Spleen (tissue), 7 donors: ENCODE data around the gene CMSS1.

Source experiments
- CTCF ChIP-seq, 11 experiments: fragments of 200-600 bp in 7 of 11; fragments of 450-650 bp in 4 of 11; sonication (generic) in 4 of 11; IDR thresholded peaks in 8 of 11; conservative IDR thresholded peaks in 3 of 11; 1 replicate in 7 of 11; 2 replicates in 4 of 11; pipeline versions ENCODE4 v1.4.0 to v1.8.0; 2016 to 2021; ENCODE audit warnings: antibody characterized with exemption in 11 of 11, inconsistent platforms in 4 of 11, mild to moderate bottlenecking in 1 of 11
- POLR2A ChIP-seq, 3 donors: fragments of 450-650 bp; IDR thresholded peaks; one replicate each; pipeline ENCODE4 v1.5.1; 2017; ENCODE audit warnings: antibody characterized with exemption in 3 of 3, mild to moderate bottlenecking in 1 of 3
- POLR2AphosphoS5 ChIP-seq, 3 donors: sonication (generic); formaldehyde crosslinking; IDR thresholded peaks; one replicate each; pipeline ENCODE4 v1.5.1; 2017; ENCODE audit warnings: antibody characterized with exemption in 3 of 3
- donor health status: DM: no; HTN: no; CAD: no; lungs with moderate emphysema.
- donor health status: DM: no; HTN: no; CAD: no.
- donor health status: DM: no; HTN: no; CAD: no.

- TF ChIP-seq POLR2A (IDR thresholded peaks at IDR 0.05) (no peak), CTCF (IDR thresholded peaks at IDR 0.05 in 8 of 11, conservative IDR thresholded peaks at IDR 0.05 in 3 of 11) (no peak), POLR2AphosphoS5 (IDR thresholded peaks at IDR 0.05) (no peak)
Observed at GRCh38 chr3:99855900-99856299, 38.2 kb downstream of the CMSS1 start.
